ENCODE measurements around the gene ASCC3.

DNA sequence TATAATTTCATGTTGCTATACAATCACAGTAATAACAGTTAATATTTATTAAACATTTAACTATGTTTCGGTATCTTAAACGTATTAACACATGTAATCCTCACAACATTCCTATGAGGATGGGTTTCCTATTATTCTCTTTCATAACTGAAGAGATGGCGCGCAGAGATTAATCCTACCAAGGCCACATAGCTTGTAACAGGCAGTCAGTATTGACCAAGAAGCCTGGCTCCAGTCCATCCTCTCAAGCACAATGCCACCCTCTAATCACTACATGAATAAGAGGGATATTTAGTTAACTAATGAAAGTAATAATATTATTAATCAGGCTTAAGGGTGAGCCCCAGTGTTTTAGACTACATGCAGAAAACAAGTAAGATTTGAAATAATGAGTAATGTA is 266.7 kb downstream of the ASCC3 start:
- TF ChIP-seq, protein P1, sequence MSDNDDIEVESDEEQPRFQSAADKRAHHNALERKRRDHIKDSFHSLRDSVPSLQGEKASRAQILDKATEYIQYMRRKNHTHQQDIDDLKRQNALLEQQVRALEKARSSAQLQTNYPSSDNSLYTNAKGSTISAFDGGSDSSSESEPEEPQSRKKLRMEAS (IDR thresholded peaks at IDR 0.05), result no peak
- TF ChIP-seq CEBPB (IDR thresholded peaks at IDR 0.05) (no peak), TEAD4 (IDR thresholded peaks at IDR 0.05) (no peak), EGR1 (IDR thresholded peaks at IDR 0.05) (no peak), YY1 (IDR thresholded peaks at IDR 0.05; ENCODE audit: low read depth) (no peak), EP300 (IDR thresholded peaks at IDR 0.05; ENCODE audit: borderline replicate concordance) (no peak)
- TF ChIP-seq, protein P2, sequence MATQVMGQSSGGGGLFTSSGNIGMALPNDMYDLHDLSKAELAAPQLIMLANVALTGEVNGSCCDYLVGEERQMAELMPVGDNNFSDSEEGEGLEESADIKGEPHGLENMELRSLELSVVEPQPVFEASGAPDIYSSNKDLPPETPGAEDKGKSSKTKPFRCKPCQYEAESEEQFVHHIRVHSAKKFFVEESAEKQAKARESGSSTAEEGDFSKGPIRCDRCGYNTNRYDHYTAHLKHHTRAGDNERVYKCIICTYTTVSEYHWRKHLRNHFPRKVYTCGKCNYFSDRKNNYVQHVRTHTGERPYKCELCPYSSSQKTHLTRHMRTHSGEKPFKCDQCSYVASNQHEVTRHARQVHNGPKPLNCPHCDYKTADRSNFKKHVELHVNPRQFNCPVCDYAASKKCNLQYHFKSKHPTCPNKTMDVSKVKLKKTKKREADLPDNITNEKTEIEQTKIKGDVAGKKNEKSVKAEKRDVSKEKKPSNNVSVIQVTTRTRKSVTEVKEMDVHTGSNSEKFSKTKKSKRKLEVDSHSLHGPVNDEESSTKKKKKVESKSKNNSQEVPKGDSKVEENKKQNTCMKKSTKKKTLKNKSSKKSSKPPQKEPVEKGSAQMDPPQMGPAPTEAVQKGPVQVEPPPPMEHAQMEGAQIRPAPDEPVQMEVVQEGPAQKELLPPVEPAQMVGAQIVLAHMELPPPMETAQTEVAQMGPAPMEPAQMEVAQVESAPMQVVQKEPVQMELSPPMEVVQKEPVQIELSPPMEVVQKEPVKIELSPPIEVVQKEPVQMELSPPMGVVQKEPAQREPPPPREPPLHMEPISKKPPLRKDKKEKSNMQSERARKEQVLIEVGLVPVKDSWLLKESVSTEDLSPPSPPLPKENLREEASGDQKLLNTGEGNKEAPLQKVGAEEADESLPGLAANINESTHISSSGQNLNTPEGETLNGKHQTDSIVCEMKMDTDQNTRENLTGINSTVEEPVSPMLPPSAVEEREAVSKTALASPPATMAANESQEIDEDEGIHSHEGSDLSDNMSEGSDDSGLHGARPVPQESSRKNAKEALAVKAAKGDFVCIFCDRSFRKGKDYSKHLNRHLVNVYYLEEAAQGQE (IDR thresholded peaks at IDR 0.05; ENCODE audit: low read depth), result no peak
